ENCODE results near the gene WWOX. TPM values are rescaled to one million over a fixed set of nuclear protein-coding genes. Genes with fewer than 3 reads are reported as not detected.

Gene WWOX
- total RNA-seq, 1 donor from 2014 or later, result 8.6 TPM

GRCh38 chr16:78629173-78629572 lies 529.7 kb downstream of the WWOX start:
- intact Hi-C loops (cut with DNase I), result no loop called here
- DNase-seq (ENCODE audit: low spot score), result no peak

- intact Hi-C loops (cut with DNase I), result no loop called here
- no peak for DNase-seq (ENCODE audit: low spot score)
Observed at GRCh38 chr16:78630102-78630501, 530.6 kb downstream of the WWOX start.

- DNase-seq (ENCODE audit: low spot score), result no peak
- intact Hi-C loops (cut with DNase I), result no loop called here
Observed at GRCh38 chr16:78633551-78633950, 534.1 kb downstream of the WWOX start.

GRCh38 chr16:78635807-78636206 lies 536.4 kb downstream of the WWOX start:
- intact Hi-C loops (cut with DNase I), result no loop called here
- DNase-seq (ENCODE audit: low spot score), result no peak

GRCh38 chr16:78638371-78638770 lies 538.9 kb downstream of the WWOX start:
- no peak for DNase-seq (ENCODE audit: low spot score)
- intact Hi-C loops (cut with DNase I), result no loop called here

- no peak for DNase-seq (ENCODE audit: low spot score)
- intact Hi-C loops (cut with DNase I), result no loop called here
Observed at GRCh38 chr16:78639775-78640174, 540.3 kb downstream of the WWOX start.

GRCh38 chr16:78640886-78641285 lies 541.4 kb downstream of the WWOX start:
- no peak for DNase-seq (ENCODE audit: low spot score)
- intact Hi-C loops (cut with DNase I), result no loop called here

GRCh38 chr16:78641433-78641832 lies 542.0 kb downstream of the WWOX start:
- intact Hi-C loops (cut with DNase I), result no loop called here
- no peak for DNase-seq (ENCODE audit: low spot score)

- intact Hi-C loops (cut with DNase I), result no loop called here
- no peak for DNase-seq (ENCODE audit: low spot score)
Observed at GRCh38 chr16:78642621-78643285, 543.3 kb downstream of the WWOX start.

GRCh38 chr16:78645657-78646056 lies 546.2 kb downstream of the WWOX start:
- intact Hi-C loops (cut with DNase I), result no loop called here
- no peak for DNase-seq (ENCODE audit: low spot score)

- no peak for DNase-seq (ENCODE audit: low spot score)
- intact Hi-C loops (cut with DNase I), result no loop called here
Observed at GRCh38 chr16:78647019-78647418, 547.6 kb downstream of the WWOX start.

- intact Hi-C loops (cut with DNase I), result no loop called here
Observed at GRCh38 chr16:78647491-78647890, 548.0 kb downstream of the WWOX start.

GRCh38 chr16:78648517-78648916 lies 549.1 kb downstream of the WWOX start:
- intact Hi-C loops (cut with DNase I), result no loop called here
- DNase-seq (ENCODE audit: low spot score), result no peak

More at GRCh38 chr16:78647491-78647890, 548.0 kb downstream of the WWOX start:
- no peak for DNase-seq (ENCODE audit: low spot score)

GRCh38 chr16:78650339-78651074 lies 551.1 kb downstream of the WWOX start:
- intact Hi-C loops (cut with DNase I), result no loop called here
- no peak for DNase-seq (ENCODE audit: low spot score)

GRCh38 chr16:78654929-78655328 lies 555.5 kb downstream of the WWOX start:
- intact Hi-C loops (cut with DNase I), result no loop called here
- DNase-seq (ENCODE audit: low spot score), result no peak

GRCh38 chr16:78655331-78656113 lies 556.1 kb downstream of the WWOX start:
- intact Hi-C loops (cut with DNase I), result no loop called here
- DNase-seq (ENCODE audit: low spot score), result no peak

- DNase-seq (ENCODE audit: low spot score), result no peak
- intact Hi-C loops (cut with DNase I), result no loop called here
Observed at GRCh38 chr16:78656887-78657286, 557.4 kb downstream of the WWOX start.

- DNase-seq (ENCODE audit: low spot score), result no peak
- intact Hi-C loops (cut with DNase I), result no loop called here
Observed at GRCh38 chr16:78659216-78659615, 559.8 kb downstream of the WWOX start.

GRCh38 chr16:78659668-78660217 lies 560.3 kb downstream of the WWOX start:
- intact Hi-C loops (cut with DNase I), result no loop called here

GRCh38 chr16:78660795-78661194 lies 561.3 kb downstream of the WWOX start:
- intact Hi-C loops (cut with DNase I), result no loop called here
- DNase-seq (ENCODE audit: low spot score), result no peak

More at GRCh38 chr16:78659668-78660217, 560.3 kb downstream of the WWOX start:
- no peak for DNase-seq (ENCODE audit: low spot score)
